Melanocyte of skin (primary cell): ENCODE data around the gene ICAM1. TPM values are rescaled to one million over a fixed set of nuclear protein-coding genes. Genes with fewer than 3 reads are reported as not detected.

Experiments
- small RNA-seq, 2 donors: library from RNA; depleted of rRNA; stranded (forward); fragments of <200 nt; gene quantifications; one replicate each; pipeline ENCODE3, GENCODE V24; 2012
- total RNA-seq, 2 donors: library from RNA; depleted of rRNA; stranded (reverse); fragments of >200 nt; gene quantifications; 2 replicates each; pipeline ENCODE4 v1.2.3, GENCODE V29; 2012

The ICAM1 gene
- 10 to 100 TPM; 52.9 to 90.2 TPM for total RNA-seq

GRCh38 chr19:10270616-10271394, at the start of gene ICAM1:
TSS of gene ICAM1 (plus strand) at chr19:10271120. CDS start at chr19:10271160, 40 bp downstream.

GRCh38 chr19:10230861-10231611, 39.9 kb upstream of the ICAM1 start, which contains the start of gene S1PR2:
TSS of gene S1PR2 (minus strand) at chr19:10231331. CDS start at chr19:10224905, 6,426 bp downstream.

GRCh38 chr19:10251792-10252694, 18.9 kb upstream of the ICAM1 start, which contains the start of gene MRPL4:
TSS of gene MRPL4 (plus strand) at chr19:10252214. CDS start at chr19:10252254, 40 bp downstream.

GRCh38 chr19:10286803-10287737, 16.1 kb downstream of the ICAM1 start, which contains the start of gene ICAM4:
TSS of gene ICAM4 (plus strand) at chr19:10286955. CDS start at chr19:10287013, 58 bp downstream.

GRCh38 chr19:10289836-10290356, 19.0 kb downstream of the ICAM1 start, which contains the start of gene ICAM5:
TSS of gene ICAM5 (plus strand) at chr19:10289952. CDS start at chr19:10290044, 92 bp downstream.

GRCh38 chr19:10309423-10309822, 38.5 kb downstream of the ICAM1 start, which contains the start of gene ZGLP1:
TSS of gene ZGLP1 (minus strand) at chr19:10309815.

GRCh38 chr19:10315335-10316214, 44.7 kb downstream of the ICAM1 start, which contains the start of gene FDX2:
TSS of gene FDX2 (minus strand) at chr19:10316015. CDS start at chr19:10315996, 19 bp downstream.

GRCh38 chr19:10332965-10333757, 62.2 kb downstream of the ICAM1 start, which contains the start of gene RAVER1:
TSS of gene RAVER1 (minus strand) at chr19:10333529. CDS start at chr19:10333507, 22 bp downstream.

Small RNAs within 50 kb of the gene (small RNA-seq; reads per million reads assigned to genes)
- 0 reads per million in 2 donors for gene AC011511.1
- gene AC011511.4: 0 reads per million in 2 donors
- 0 reads per million in 2 donors for gene MIR4322

Other genes with a start within 250 kb of the ICAM1 start
- gene SHFL, start 184.8 kb upstream of the ICAM1 start, total RNA-seq: 100 to 1,000 TPM in 1 of 2 donors, 10 to 100 TPM in 1; 94.9 to 121 TPM
- gene ANGPTL6, start 168.4 kb upstream of the ICAM1 start, total RNA-seq: under 1 TPM in 1 of 2 donors, not detected in 1; 0.34 TPM
- gene PPAN, start 164.8 kb upstream of the ICAM1 start, total RNA-seq: 10 to 100 TPM; 28.6 to 51.6 TPM
- gene P2RY11, start 159.4 kb upstream of the ICAM1 start, total RNA-seq: 1 to 10 TPM; 1.4 to 2.0 TPM
- 100 to 1,000 TPM; 192 to 322 TPM for gene EIF3G, start 151.2 kb upstream of the ICAM1 start, total RNA-seq
- gene DNMT1, start 76.2 kb upstream of the ICAM1 start, total RNA-seq: 10 to 100 TPM; 30.6 to 78.9 TPM
- 10 to 100 TPM in 1 of 2 donors, 1 to 10 TPM in 1; 10.0 to 15.3 TPM for gene S1PR2, start 39.8 kb upstream of the ICAM1 start, total RNA-seq
- gene MRPL4, start 18.9 kb upstream of the ICAM1 start, total RNA-seq: 10 to 100 TPM; 58.5 to 82.6 TPM
- not detected for gene ICAM4, start 15.8 kb downstream of the ICAM1 start, total RNA-seq
- under 1 TPM; under 0.01 to 0.33 TPM for gene ICAM5, start 18.8 kb downstream of the ICAM1 start, total RNA-seq
- under 1 TPM; 0.33 to 0.34 TPM for gene ZGLP1, start 38.7 kb downstream of the ICAM1 start, total RNA-seq
- 10 to 100 TPM in 1 of 2 donors, 1 to 10 TPM in 1; 10.0 to 13.3 TPM for gene FDX2, start 44.9 kb downstream of the ICAM1 start, total RNA-seq
- gene RAVER1, start 62.4 kb downstream of the ICAM1 start, total RNA-seq: 10 to 100 TPM; 13.1 to 15.3 TPM
- 10 to 100 TPM in 1 of 2 donors, 1 to 10 TPM in 1; 5.5 to 10.3 TPM for gene ICAM3, start 68.5 kb downstream of the ICAM1 start, total RNA-seq
- gene TYK2, start 109.5 kb downstream of the ICAM1 start, total RNA-seq: 10 to 100 TPM; 69.5 to 85.6 TPM
- 100 to 1,000 TPM; 143 to 207 TPM for gene CDC37, start 132.4 kb downstream of the ICAM1 start, total RNA-seq
- gene PDE4A, start 149.4 kb downstream of the ICAM1 start, total RNA-seq: 1 to 10 TPM; 5.3 to 6.5 TPM
- 10 to 100 TPM; 67.3 to 71.6 TPM for gene KEAP1, start 232.2 kb downstream of the ICAM1 start, total RNA-seq
- under 1 TPM in 1 of 2 donors, not detected in 1; under 0.01 TPM for gene S1PR5, start 246.3 kb downstream of the ICAM1 start, total RNA-seq